Mammary epithelial cell (primary cell): ENCODE results near the gene NFKBIE.

ENCODE experiments used
- EZH2 ChIP-seq: IDR thresholded peaks from 2 replicates; pipeline ENCODE4 v1.6.1; 2012; ENCODE audit warnings: low read length, inconsistent platforms, borderline replicate concordance
- TF ChIP-seq, protein P1 (sequence below), 2 donors: IDR thresholded peaks in 1 of 2; conservative IDR thresholded peaks in 1 of 2; 2 replicates each; pipeline ENCODE4 v1.5.1; 2011 to 2012; ENCODE audit warnings: inconsistent platforms in 2 of 2, low read length in 2 of 2, mild to moderate bottlenecking in 2 of 2, control low read depth in 1 of 2, low read depth in 1 of 2; ENCODE audit not compliant: insufficient read depth in 1 of 2; ENCODE audit errors: extremely low read depth in 1 of 2

DNA sequence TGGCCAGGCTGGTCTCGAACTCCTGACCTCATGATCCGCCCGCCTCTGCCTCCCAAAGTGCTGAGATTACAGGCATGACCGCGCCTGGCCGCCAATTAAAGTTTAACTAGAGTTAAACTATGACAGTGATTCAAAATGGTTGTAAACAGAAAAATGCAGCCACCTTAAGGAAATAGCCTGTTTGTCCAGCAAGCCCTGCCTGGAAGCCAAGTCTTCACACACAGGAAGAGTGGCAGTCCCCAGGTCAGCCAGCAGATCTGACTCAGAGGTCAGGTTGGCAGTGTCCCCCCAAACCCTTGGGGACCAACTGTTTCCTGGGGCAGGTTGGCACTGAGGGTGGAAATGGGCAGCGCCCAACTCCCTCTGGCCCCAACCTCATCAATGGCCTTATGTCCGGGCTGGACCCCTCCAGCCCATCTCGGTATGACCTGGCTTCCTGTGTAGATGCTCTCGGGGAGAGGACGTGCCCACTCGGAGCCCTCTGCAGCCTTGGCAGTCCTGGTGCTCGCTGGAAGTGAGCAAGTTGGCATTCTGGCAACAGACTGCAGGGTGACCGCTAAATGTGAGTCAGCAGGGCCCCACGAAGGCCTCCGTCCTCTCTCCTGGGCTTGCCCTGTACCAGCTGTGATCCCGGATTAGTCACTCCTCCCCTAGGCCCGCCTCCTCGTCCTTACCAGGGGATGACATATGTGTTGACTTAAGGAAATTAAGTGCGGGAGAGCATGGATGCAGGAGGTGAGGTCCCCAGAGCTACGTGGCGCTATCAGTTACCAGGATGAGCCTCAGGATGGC lies 28.1 kb downstream of the NFKBIE start:
- TF ChIP-seq, protein P1, sequence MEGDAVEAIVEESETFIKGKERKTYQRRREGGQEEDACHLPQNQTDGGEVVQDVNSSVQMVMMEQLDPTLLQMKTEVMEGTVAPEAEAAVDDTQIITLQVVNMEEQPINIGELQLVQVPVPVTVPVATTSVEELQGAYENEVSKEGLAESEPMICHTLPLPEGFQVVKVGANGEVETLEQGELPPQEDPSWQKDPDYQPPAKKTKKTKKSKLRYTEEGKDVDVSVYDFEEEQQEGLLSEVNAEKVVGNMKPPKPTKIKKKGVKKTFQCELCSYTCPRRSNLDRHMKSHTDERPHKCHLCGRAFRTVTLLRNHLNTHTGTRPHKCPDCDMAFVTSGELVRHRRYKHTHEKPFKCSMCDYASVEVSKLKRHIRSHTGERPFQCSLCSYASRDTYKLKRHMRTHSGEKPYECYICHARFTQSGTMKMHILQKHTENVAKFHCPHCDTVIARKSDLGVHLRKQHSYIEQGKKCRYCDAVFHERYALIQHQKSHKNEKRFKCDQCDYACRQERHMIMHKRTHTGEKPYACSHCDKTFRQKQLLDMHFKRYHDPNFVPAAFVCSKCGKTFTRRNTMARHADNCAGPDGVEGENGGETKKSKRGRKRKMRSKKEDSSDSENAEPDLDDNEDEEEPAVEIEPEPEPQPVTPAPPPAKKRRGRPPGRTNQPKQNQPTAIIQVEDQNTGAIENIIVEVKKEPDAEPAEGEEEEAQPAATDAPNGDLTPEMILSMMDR (conservative IDR thresholded peaks at IDR 0.05 in 1 of 2, IDR thresholded peaks at IDR 0.05 in 1 of 2; ENCODE audit: extremely low read depth in 1 of 2, insufficient read depth in 1 of 2, low read depth in 1 of 2, low read length in 2 of 2) = no peak
- no peak for TF ChIP-seq EZH2
